Peyer's patch (tissue), 4 donors: Measurements from ENCODE around the gene LIPG. TPM values are rescaled to one million over a fixed set of nuclear protein-coding genes. Genes with fewer than 3 reads are reported as not detected.
A peak's percentile ranks its signal among the peaks of the same experiment; 100 is the strongest.

Experiments used
- DNase-seq, 3 donors: peaks; one replicate each; pipeline ENCODE4 v3.0.0-alpha.2; 2017 to 2019
- H3K27ac ChIP-seq, 4 donors: fragments of 200-600 bp; sonication (generic); one replicate each; pipeline ENCODE4 v1.5.1; 2016 to 2019
- H3K27me3 ChIP-seq, 2 donors: fragments of 200-600 bp; sonication (generic); one replicate each; pipeline ENCODE4 v1.5.1; 2019
- H3K36me3 ChIP-seq, 3 donors: fragments of 200-600 bp; sonication (generic); one replicate each; pipeline ENCODE4 v1.5.1; 2016 to 2019
- H3K4me1 ChIP-seq, 4 donors: fragments of 200-600 bp; sonication (generic); one replicate each; pipeline ENCODE4 v1.5.1; 2016 to 2019
- H3K4me3 ChIP-seq, 4 donors: fragments of 200-600 bp; sonication (generic); 1 replicate in 3 of 4; 2 replicates in 1 of 4; pipeline ENCODE4 v1.5.1; 2016 to 2019; ENCODE audit warnings: mild to moderate bottlenecking in 1 of 4
- H3K9me3 ChIP-seq, 4 donors: fragments of 200-600 bp; sonication (generic); one replicate each; pipeline ENCODE4 v1.5.1; 2016 to 2019; ENCODE audit warnings: mild to moderate bottlenecking in 1 of 4
- CTCF ChIP-seq, 6 experiments: fragments of 450-650 bp in 4 of 6; fragments of 200-600 bp in 2 of 6; sonication (generic) in 1 of 6; IDR thresholded peaks; one replicate each; pipeline ENCODE4 v1.5.1; 2017 to 2019; ENCODE audit warnings: antibody characterized with exemption in 6 of 6, mild to moderate bottlenecking in 3 of 6, moderate library complexity in 1 of 6
- POLR2A ChIP-seq, 2 donors: fragments of 450-650 bp; IDR thresholded peaks; one replicate each; pipeline ENCODE4 v1.5.1; 2017; ENCODE audit warnings: antibody characterized with exemption in 2 of 2, mild to moderate bottlenecking in 2 of 2, moderate library complexity in 2 of 2
- total RNA-seq, 4 donors: library from RNA; depleted of rRNA; stranded (reverse); fragments of >200 nt; gene quantifications; one replicate each; pipeline ENCODE4 v1.1.0, GENCODE V29; 2016

The LIPG gene
- total RNA-seq, 4 donors from 2014 or later = 19.3 to 63.5 (median 35.7) TPM

DNA sequence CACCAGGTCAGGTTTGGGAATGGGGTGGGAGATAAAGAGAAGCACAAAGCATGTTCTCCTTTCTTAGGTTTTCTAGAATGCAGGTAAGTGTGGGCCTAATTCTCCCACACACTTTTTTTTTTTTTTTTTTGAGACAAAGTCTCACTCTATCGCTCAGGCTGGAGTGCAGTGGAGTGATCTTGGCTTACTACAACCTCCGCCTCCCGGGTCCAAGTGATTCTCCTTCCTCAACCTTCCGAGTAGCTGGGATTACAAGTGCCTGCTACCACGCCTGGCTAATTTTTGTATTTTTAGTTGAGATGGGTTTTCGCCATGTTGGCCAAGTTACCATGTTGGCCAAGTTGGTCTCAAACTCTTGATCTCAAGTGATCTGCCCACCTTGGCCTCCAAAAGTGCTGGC is 26.3 kb downstream of the LIPG start:
- TF ChIP-seq CTCF (IDR thresholded peaks at IDR 0.05) = no peak
- TF ChIP-seq POLR2A (IDR thresholded peaks at IDR 0.05) = no peak
- peaks cover 0 to 9% (median 0%) of the 10 kb centered on the region in 3 donors for H3K36me3 ChIP-seq
- no peaks in the 10 kb centered on the region for H3K27me3 ChIP-seq
- DNase-seq = no peak
- no peaks in the 10 kb centered on the region for H3K9me3 ChIP-seq
- no peak overlapping the region for H3K27ac ChIP-seq
- no peak overlapping the region for H3K4me3 ChIP-seq
- H3K4me1 ChIP-seq = peaks cover 0 to 23% (median 0%) of the 10 kb centered on the region in 4 donors

- no peak for DNase-seq
- H3K27ac ChIP-seq = no peak overlapping the region
- H3K4me1 ChIP-seq = peaks cover 0 to 23% (median 0%) of the 10 kb centered on the region in 4 donors
- TF ChIP-seq POLR2A (IDR thresholded peaks at IDR 0.05) = no peak
- TF ChIP-seq CTCF (IDR thresholded peaks at IDR 0.05) = no peak
- H3K27me3 ChIP-seq = no peaks in the 10 kb centered on the region
- no peaks in the 10 kb centered on the region for H3K9me3 ChIP-seq
- H3K36me3 ChIP-seq = peaks cover 0 to 7% (median 0%) of the 10 kb centered on the region in 3 donors
- H3K4me3 ChIP-seq = no peak overlapping the region
Measured at GRCh38 chr18:49588971-49589370, 27.1 kb downstream of the LIPG start.

- peak in 2 of 3 donors; percentile 63 to 70 for DNase-seq
- peaks cover 0 to 7% (median 0%) of the 10 kb centered on the region in 3 donors for H3K36me3 ChIP-seq
- H3K27me3 ChIP-seq = no peaks in the 10 kb centered on the region
- H3K9me3 ChIP-seq = no peaks in the 10 kb centered on the region
- peaks cover 0 to 23% (median 0%) of the 10 kb centered on the region in 4 donors for H3K4me1 ChIP-seq
- H3K4me3 ChIP-seq = no peak overlapping the region
- TF ChIP-seq CTCF (IDR thresholded peaks at IDR 0.05) (no peak), POLR2A (IDR thresholded peaks at IDR 0.05) (no peak)
- H3K27ac ChIP-seq = peak overlapping the region in 3 of 4 donors; percentile 53 to 81 (median 72)
Measured at GRCh38 chr18:49590608-49591007, 28.8 kb downstream of the LIPG start.

DNA sequence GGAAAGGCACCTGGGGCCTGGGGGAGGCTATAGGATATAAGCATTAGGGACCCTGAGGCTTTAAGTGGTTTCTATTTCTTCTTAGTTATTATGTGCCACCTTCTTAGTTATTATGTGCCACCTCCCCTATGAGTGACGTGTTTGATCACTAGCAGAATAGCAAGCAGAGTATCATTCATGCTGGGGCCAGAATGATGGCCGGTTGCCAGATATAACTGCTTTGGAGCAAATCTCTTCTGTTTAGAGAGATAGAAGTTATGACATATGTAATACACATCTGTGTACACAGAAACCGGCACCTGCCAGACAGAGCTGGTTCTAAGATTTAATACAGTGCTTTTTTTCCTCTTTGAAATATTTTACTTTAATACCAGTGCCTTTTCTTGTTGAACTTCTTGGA is 29.4 kb downstream of the LIPG start:
- DNase-seq = peak in 1 of 3 donors; percentile 53

GRCh38 chr18:49591775-49592174 is 29.9 kb downstream of the LIPG start:
- DNase-seq = peak in 1 of 3 donors; percentile 56
- Histone ChIP-seq H3K4me3 (no peak overlapping the region), H3K9me3 (no peaks in the 10 kb centered on the region), H3K4me1 (peaks cover 0 to 23% (median 0%) of the 10 kb centered on the region in 4 donors), H3K27ac (peak overlapping the region in 3 of 4 donors; percentile 53 to 81 (median 72)), H3K27me3 (no peaks in the 10 kb centered on the region), H3K36me3 (peaks cover 0 to 7% (median 0%) of the 10 kb centered on the region in 3 donors)
- no peak for TF ChIP-seq POLR2A (IDR thresholded peaks at IDR 0.05)
- TF ChIP-seq CTCF (IDR thresholded peaks at IDR 0.05) = no peak

More for the DNA sequence above, 29.4 kb downstream of the LIPG start:
- peaks cover 0 to 23% (median 0%) of the 10 kb centered on the region in 4 donors for H3K4me1 ChIP-seq
- H3K4me3 ChIP-seq = no peak overlapping the region
- peaks cover 0 to 7% (median 0%) of the 10 kb centered on the region in 3 donors for H3K36me3 ChIP-seq
- no peaks in the 10 kb centered on the region for H3K27me3 ChIP-seq
- H3K27ac ChIP-seq = peak overlapping the region in 3 of 4 donors; percentile 53 to 81 (median 72)
- no peak for TF ChIP-seq CTCF (IDR thresholded peaks at IDR 0.05)
- no peak for TF ChIP-seq POLR2A (IDR thresholded peaks at IDR 0.05)
- no peaks in the 10 kb centered on the region for H3K9me3 ChIP-seq
